ENCODE results near the gene CCL25. TPM values are rescaled to one million over a fixed set of nuclear protein-coding genes. Genes with fewer than 3 reads are reported as not detected.

Gene CCL25
- total RNA-seq, 1 donor from 2014 or later = not detected

- no peak for TF ChIP-seq CTCF (conservative IDR thresholded peaks at IDR 0.05; ENCODE audit: low read depth, low read length)
These were observed 58.8 kb downstream of the CCL25 start for GRCh38 chr19:8111376-8111775.

More at GRCh38 chr19:8111376-8111775, 58.8 kb downstream of the CCL25 start:
- no peak overlapping the region for H3K4me3 ChIP-seq (ENCODE audit: low read depth, low read length)
- DNase-seq (ENCODE audit: low read depth) = no peak

Other genes starting within 250 kb of the CCL25 start
- gene EVI5L, start 222.5 kb upstream of the CCL25 start, total RNA-seq = 6.1 and 9.3 TPM in 2 replicates
- 0.72 and 0.81 TPM in 2 replicates for gene PRR36, start 178.4 kb upstream of the CCL25 start, total RNA-seq
- 11.9 and 18.9 TPM in 2 replicates for gene LRRC8E, start 164.2 kb upstream of the CCL25 start, total RNA-seq
- 7.6 and 14.6 TPM in 2 replicates for gene MAP2K7, start 148.9 kb upstream of the CCL25 start, total RNA-seq
- 1.6 and 16.8 TPM in 2 replicates for gene TGFBR3L, start 137.9 kb upstream of the CCL25 start, total RNA-seq
- 29.1 and 34.2 TPM in 2 replicates for gene SNAPC2, start 132.4 kb upstream of the CCL25 start, total RNA-seq
- 12.4 and 42.8 TPM in 2 replicates for gene CTXN1, start 126.6 kb upstream of the CCL25 start, total RNA-seq
- gene TIMM44, start 109.1 kb upstream of the CCL25 start, total RNA-seq = 39.0 and 108 TPM in 2 replicates
- 28.6 and 69.6 TPM in 2 replicates for gene ELAVL1, start 47.1 kb upstream of the CCL25 start, total RNA-seq
- gene FBN3, start 96.8 kb downstream of the CCL25 start, total RNA-seq = 0.06 TPM in 1 of 2 replicates, not detected in the other
- 3.8 and 24.5 TPM in 2 replicates for gene CERS4, start 156.6 kb downstream of the CCL25 start, total RNA-seq

Measured in epithelial cell of proximal tubule (primary cell).